Keratinocyte (primary cell): ENCODE data around the gene HRNR.
"Not testable (repeated sequence)": the region's sequence is repeated elsewhere in the genome, so short reads cannot be mapped to it uniquely, and the experiment has no call there.

Source experiments
- EZH2 ChIP-seq: IDR thresholded peaks from one replicate; pipeline ENCODE4 v1.6.1; 2012; ENCODE audit warnings: inconsistent platforms, mild to moderate bottlenecking, low read length, moderate library complexity
- TF ChIP-seq, protein P1 (sequence below), 3 experiments: IDR thresholded peaks in 1 of 3; conservative IDR thresholded peaks in 1 of 3; optimal IDR thresholded peaks in 1 of 3; 2 replicates in 2 of 3; 3 replicates in 1 of 3; pipeline versions ENCODE3 to v1.5.1; 2011; ENCODE audit warnings: low read length in 3 of 3, mild to moderate bottlenecking in 3 of 3, moderate library complexity in 2 of 3, control low read depth in 1 of 3, inconsistent platforms in 1 of 3; ENCODE audit not compliant: insufficient read depth in 2 of 3; ENCODE audit errors: extremely low read depth in 1 of 3

DNA sequence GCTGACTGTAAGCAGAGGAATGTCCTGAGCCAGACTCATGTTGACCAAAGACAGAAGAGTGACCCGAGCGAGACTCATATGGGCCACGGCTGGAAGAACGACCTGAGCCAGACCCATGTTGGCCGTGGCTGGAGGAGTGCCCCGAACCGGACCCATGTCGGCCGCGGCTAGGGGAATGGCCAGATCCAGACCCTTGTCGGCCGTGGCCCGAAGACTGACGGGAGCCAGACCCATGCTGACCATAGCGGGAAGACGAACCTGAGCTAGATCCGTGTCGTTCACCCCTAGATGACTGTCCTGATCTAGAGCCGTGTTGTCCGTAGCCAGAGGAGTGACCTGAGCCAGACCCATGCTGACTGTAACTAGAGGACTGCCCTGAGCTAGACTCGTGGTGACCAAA is 9.1 kb downstream of the HRNR start:
- TF ChIP-seq, protein P1, sequence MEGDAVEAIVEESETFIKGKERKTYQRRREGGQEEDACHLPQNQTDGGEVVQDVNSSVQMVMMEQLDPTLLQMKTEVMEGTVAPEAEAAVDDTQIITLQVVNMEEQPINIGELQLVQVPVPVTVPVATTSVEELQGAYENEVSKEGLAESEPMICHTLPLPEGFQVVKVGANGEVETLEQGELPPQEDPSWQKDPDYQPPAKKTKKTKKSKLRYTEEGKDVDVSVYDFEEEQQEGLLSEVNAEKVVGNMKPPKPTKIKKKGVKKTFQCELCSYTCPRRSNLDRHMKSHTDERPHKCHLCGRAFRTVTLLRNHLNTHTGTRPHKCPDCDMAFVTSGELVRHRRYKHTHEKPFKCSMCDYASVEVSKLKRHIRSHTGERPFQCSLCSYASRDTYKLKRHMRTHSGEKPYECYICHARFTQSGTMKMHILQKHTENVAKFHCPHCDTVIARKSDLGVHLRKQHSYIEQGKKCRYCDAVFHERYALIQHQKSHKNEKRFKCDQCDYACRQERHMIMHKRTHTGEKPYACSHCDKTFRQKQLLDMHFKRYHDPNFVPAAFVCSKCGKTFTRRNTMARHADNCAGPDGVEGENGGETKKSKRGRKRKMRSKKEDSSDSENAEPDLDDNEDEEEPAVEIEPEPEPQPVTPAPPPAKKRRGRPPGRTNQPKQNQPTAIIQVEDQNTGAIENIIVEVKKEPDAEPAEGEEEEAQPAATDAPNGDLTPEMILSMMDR (optimal IDR thresholded peaks at IDR 0.05 in 1 of 3, IDR thresholded peaks at IDR 0.05 in 1 of 3, conservative IDR thresholded peaks at IDR 0.05 in 1 of 3; ENCODE audit: extremely low read depth in 1 of 3, insufficient read depth in 2 of 3, low read length in 3 of 3), result not testable (repeated sequence)
- TF ChIP-seq EZH2, result not testable (repeated sequence)
